Cardiac fibroblast (primary cell): ENCODE measurements around the gene TBL1X.

Experiments
- DNase-seq, 2 donors: peaks; one replicate each; pipeline versions ENCODE4 v3.0.0 to v3.0.0-alpha.2; 2010; ENCODE audit warnings: low read depth in 2 of 2
- H3K4me3 ChIP-seq, 2 donors: replicated peaks in 1 of 2; 1 replicate in 1 of 2; 2 replicates in 1 of 2; pipeline ENCODE4 v1.5.1; 2011; ENCODE audit warnings: low read depth in 2 of 2, low read length in 2 of 2, mild to moderate bottlenecking in 2 of 2, moderate library complexity in 1 of 2
- TF ChIP-seq, protein P1 (sequence below): IDR thresholded peaks from one replicate; pipeline ENCODE4 v1.5.1; 2011; ENCODE audit warnings: low read depth, mild to moderate bottlenecking, low read length, inconsistent platforms

The TBL1X gene

DNA sequence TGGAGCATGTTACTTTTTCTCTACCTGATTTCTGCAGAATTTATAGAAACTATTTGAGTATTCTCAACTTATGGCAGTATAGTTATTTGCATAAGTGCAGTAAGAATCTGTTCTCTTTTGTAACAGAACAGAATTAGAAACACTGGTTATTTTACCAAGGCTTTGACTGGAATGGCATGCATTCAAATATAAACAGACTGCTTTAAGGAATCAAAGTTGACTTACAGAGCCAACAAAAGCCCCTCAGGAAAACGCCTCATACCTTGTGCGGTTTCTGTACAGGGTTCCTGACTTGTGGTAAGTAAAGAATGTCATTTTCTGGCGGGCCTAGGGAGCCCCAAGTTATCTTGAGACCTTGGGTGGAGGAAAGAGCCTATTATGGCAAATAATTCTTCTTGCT, 203.7 kb downstream of the TBL1X start:
- TF ChIP-seq, protein P1, sequence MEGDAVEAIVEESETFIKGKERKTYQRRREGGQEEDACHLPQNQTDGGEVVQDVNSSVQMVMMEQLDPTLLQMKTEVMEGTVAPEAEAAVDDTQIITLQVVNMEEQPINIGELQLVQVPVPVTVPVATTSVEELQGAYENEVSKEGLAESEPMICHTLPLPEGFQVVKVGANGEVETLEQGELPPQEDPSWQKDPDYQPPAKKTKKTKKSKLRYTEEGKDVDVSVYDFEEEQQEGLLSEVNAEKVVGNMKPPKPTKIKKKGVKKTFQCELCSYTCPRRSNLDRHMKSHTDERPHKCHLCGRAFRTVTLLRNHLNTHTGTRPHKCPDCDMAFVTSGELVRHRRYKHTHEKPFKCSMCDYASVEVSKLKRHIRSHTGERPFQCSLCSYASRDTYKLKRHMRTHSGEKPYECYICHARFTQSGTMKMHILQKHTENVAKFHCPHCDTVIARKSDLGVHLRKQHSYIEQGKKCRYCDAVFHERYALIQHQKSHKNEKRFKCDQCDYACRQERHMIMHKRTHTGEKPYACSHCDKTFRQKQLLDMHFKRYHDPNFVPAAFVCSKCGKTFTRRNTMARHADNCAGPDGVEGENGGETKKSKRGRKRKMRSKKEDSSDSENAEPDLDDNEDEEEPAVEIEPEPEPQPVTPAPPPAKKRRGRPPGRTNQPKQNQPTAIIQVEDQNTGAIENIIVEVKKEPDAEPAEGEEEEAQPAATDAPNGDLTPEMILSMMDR = no peak
- peak; percentile 19 to 35 for DNase-seq
- no peak overlapping the region for H3K4me3 ChIP-seq

DNA sequence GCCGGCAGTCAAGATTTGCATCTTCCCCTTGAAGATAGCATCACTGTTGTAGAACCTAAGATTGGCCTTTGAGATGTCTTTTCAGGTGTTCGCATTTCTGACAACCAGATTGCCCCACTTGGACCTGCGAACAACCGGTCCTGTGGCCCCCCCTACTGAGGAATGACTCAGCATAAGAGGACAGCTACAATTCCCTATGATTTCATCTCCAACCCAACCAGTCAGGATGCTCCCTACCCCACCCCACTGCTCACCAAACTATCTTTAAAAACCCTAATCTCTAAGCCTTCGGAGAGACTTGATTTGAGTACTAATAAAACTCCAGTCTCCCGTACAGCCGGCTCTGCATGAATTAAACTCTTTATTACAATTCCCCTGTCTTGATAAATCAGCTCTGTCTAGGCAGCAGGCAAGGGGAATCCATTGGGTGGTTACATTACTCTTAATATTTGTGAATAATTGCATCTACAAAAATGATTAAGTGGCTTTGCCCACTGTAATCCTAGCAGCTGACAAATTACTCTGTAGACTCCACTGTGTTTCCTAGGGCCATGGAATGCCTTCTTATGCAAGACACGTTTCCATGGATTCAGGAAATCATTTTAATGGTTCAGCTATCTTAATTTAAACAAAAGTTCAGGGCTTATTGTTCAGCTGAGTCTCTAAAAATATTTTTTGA, 205.4 kb downstream of the TBL1X start:
- no peak overlapping the region for H3K4me3 ChIP-seq
- TF ChIP-seq, protein P1 = no peak
- peak; percentile 28 to 61 for DNase-seq

GRCh38 chrX:9671998-9672397, 207.1 kb downstream of the TBL1X start:
- no peak for DNase-seq
- H3K4me3 ChIP-seq = no peak overlapping the region
- TF ChIP-seq, protein P1 = no peak

DNA sequence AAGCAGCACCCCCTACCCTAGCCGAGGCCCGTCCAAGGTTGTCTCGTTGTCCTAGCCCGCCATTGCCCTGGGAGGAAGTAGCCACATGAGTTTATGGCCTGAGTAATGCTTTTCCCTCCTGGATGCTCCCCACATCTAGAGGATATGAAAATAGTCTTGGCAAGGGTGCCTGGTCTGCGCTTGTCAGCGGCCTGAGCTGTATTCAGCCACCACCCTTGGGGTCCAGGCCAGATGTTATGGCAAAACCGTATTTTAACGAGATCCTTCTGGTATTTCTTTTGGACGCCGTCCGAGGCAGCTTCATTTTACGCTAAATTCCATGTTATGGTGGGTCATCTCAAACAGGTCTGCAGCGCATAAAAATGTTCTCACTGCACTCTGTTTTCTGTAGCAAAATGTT, 211.4 kb downstream of the TBL1X start:
- no peak overlapping the region for H3K4me3 ChIP-seq
- TF ChIP-seq, protein P1 = no peak
- DNase-seq = peak; percentile 1 to 29

GRCh38 chrX:9676738-9677097, 211.9 kb downstream of the TBL1X start:
- TF ChIP-seq, protein P1 = no peak
- peak in 1 of 2 donors; percentile 11 for DNase-seq
- no peak overlapping the region for H3K4me3 ChIP-seq

DNA sequence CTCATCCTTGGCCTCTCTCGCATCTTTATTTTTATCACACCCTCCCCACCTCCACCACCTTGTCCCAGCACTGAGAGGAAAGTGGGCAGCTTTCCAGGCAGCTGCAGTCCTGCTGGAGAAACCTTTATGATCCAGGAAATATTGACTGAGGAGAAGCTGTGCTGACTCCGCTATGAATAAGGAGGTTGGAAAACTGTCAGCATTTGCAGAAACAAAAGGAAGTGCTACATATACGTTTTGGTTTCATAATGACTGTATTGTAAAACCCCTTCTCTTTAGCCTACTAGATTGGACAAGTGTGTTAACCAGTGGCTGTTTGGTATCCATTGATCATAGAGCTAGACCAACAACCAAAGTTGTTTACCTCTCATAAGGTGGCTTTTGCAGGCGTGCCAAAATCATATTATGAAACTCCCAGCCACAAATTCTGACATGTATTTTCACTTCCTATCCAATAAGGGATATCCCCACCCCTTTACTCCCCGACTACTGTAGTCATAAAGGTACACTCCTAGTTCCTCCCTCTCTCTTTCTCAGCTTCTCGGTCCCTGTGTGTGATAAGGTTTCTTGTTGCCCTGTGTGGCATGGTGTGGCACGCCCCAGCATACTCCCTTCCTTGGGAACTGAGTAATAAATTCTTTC, 212.4 kb downstream of the TBL1X start:
- peak; percentile 39 for DNase-seq
- no peak overlapping the region for H3K4me3 ChIP-seq
- TF ChIP-seq, protein P1 = no peak
